Activated CD8-positive, alpha-beta memory T cell treated with anti-CD3 and anti-CD28 coated beads, Interleukin-2, amount 10 ng/mL, durations not matched to agents 7 days and 5 days (primary cell): ENCODE data around the gene NUAK1. TPM values are rescaled to one million over a fixed set of nuclear protein-coding genes. Genes with fewer than 3 reads are reported as not detected.

ENCODE experiments used
- ATAC-seq: fragments of 150-1000 bp; cut with Tn5 transposase; one replicate; pipeline ENCODE4 v1.10.0; 2021; ENCODE audit warnings: moderate library complexity
- CTCF ChIA-PET: fragments of 350-600 bp; sonication (Branson Sonifier 250); formaldehyde crosslinking; loops from one replicate; lab custom pipeline; 2021; ENCODE audit warnings: antibody characterized with exemption; lab: Charles Lee
- DNase-seq: peaks from one replicate; pipeline ENCODE4 v3.0.0-alpha.2; 2020
- H3K27ac Mint-ChIP-seq: one replicate; pipeline ENCODE4 v1.8.0; 2021; ENCODE audit warnings: mild to moderate bottlenecking, mixed read lengths
- H3K27me3 Mint-ChIP-seq: one replicate; pipeline ENCODE4 v1.8.0; 2021; ENCODE audit warnings: mixed read lengths
- H3K36me3 Mint-ChIP-seq: one replicate; pipeline ENCODE4 v1.8.0; 2021; ENCODE audit warnings: mild to moderate bottlenecking, mixed read lengths
- H3K4me1 Mint-ChIP-seq: one replicate; pipeline ENCODE4 v1.8.0; 2021; ENCODE audit warnings: mixed read lengths
- H3K4me3 Mint-ChIP-seq: one replicate; pipeline ENCODE4 v1.8.0; 2021; ENCODE audit warnings: mild to moderate bottlenecking, moderate library complexity, mixed read lengths
- H3K9me3 Mint-ChIP-seq: one replicate; pipeline ENCODE4 v1.8.0; 2022; ENCODE audit warnings: low read depth, mixed read lengths
- total RNA-seq, 2 experiments: library from RNA; stranded (reverse); gene quantifications; one replicate each; pipeline ENCODE4 v1.2.3, GENCODE V29; 2021

The NUAK1 gene
- total RNA-seq, 2 experiments from 2014 or later = not detected

DNA sequence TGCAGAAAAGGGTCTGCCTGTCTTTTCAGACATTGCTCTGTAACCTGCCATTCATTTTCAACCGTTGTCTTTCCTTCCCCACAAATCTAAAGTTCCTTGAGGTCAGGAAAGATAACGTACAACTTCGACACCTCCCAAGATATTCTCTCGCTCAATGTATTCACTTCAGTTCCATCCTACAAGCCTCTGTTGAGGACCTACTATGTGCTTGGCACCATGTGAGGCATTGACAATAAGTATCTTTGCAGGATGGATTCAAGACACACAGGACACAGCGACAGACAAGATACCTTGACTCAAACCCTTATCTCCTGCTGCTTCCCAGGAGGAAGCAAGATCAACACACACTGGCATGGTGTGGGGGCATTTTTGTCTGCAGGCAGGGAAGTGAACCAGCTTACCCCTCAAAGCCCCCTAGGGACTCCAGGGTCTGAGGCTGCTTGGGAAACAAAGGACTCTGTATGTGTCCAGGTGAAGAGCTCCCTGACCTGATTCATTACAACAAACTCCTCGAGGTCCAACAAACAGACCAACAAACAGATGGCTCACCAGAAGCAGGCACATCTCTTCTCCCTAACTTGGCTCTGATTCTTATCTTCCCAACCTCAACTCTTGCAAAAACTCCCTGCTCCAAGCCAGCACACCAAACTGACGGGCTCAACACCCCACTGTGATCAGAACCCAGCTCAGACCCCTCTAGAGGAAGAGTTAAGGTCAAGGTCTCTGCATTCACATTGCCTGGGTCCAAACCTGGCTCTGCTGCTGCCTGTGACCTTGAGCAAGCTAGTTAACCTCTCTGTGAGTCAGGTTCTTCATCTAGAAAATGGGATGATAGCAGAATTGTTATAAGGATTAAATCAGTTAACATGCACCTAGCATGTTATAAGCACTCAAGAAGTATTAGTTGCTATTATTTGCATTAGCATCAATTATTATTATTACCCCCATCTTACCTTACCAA is 6.3 kb downstream of the NUAK1 start:
- CTCF ChIA-PET = interaction anchor here (1.0 to 1.8 kb wide), 2 partner anchors 427 to 712 kb away, joined by 3 to 5 read pairs; no protein-coding TSS in a partner anchor
- no peaks in the 10 kb centered on the region for H3K36me3 Mint-ChIP-seq
- ATAC-seq (no peak), DNase-seq (no peak)
- H3K27me3 Mint-ChIP-seq = peaks cover 49% of the 10 kb centered on the region
- no peaks in the 10 kb centered on the region for H3K4me1 Mint-ChIP-seq
- no peak overlapping the region for H3K4me3 Mint-ChIP-seq
- no peak overlapping the region for H3K27ac Mint-ChIP-seq
- H3K9me3 Mint-ChIP-seq = no peaks in the 10 kb centered on the region

DNA sequence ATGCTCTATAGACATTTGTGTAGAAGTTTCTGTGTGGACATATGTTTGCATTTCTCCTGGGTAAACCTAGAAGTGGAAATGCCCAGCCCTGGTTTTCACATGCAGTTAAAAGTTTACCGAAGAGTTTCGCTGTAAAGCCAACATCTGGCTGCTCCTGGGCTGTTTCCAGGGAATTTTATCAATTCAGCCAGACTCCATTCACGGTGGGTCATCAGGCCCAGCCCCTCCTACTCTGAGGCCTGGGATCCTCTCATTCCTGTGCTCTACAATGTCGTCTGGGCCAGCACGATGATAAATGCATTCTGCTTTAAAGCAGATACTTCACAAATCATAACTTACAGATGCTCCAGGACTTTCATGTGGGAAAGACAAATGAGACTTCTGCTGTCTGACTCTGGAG is 7.1 kb downstream of the NUAK1 start:
- Mint-ChIP-seq H3K27me3 (peaks cover 42% of the 10 kb centered on the region), H3K9me3 (no peaks in the 10 kb centered on the region), H3K27ac (no peak overlapping the region), H3K4me1 (no peaks in the 10 kb centered on the region), H3K4me3 (no peak overlapping the region), H3K36me3 (no peaks in the 10 kb centered on the region)
- DNase-seq (no peak), ATAC-seq (no peak)
- CTCF ChIA-PET = no interaction called here

DNA sequence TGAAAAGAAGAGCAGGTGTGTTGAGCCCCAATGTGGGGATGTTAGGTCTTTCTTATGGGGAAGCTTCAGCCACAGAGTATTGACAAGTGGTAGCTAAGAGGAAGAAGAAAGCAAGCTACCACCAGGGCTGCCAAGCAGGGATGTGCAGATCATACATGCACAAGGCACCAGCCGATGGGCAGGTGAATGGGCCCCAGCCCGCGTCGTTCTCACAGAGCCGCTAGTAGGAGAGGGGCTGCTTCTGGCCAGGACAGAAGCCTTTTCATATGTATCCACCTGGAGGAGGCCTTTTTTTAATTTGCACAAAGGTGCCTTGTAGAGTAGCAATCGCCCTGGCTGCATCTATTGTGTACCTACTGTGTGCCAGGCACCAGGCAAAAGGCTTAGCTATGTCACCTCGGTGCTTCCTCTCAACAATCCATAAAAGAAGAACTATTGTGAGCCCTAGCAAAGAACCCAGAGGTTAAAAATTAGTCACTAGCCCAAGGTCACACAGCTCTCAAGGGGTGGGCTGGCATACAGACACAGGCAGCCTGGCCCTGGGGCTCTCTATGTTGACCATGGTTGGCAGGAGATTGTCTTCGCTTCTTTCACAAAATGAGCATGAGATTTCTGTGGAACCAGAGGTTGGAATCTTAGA is 8.2 kb downstream of the NUAK1 start:
- no peak for DNase-seq
- H3K4me3 Mint-ChIP-seq = no peak overlapping the region
- CTCF ChIA-PET = no interaction called here
- H3K4me1 Mint-ChIP-seq = no peaks in the 10 kb centered on the region
- no peak overlapping the region for H3K27ac Mint-ChIP-seq
- no peaks in the 10 kb centered on the region for H3K9me3 Mint-ChIP-seq
- H3K36me3 Mint-ChIP-seq = no peaks in the 10 kb centered on the region
- H3K27me3 Mint-ChIP-seq = peaks cover 35% of the 10 kb centered on the region
- ATAC-seq = no peak

DNA sequence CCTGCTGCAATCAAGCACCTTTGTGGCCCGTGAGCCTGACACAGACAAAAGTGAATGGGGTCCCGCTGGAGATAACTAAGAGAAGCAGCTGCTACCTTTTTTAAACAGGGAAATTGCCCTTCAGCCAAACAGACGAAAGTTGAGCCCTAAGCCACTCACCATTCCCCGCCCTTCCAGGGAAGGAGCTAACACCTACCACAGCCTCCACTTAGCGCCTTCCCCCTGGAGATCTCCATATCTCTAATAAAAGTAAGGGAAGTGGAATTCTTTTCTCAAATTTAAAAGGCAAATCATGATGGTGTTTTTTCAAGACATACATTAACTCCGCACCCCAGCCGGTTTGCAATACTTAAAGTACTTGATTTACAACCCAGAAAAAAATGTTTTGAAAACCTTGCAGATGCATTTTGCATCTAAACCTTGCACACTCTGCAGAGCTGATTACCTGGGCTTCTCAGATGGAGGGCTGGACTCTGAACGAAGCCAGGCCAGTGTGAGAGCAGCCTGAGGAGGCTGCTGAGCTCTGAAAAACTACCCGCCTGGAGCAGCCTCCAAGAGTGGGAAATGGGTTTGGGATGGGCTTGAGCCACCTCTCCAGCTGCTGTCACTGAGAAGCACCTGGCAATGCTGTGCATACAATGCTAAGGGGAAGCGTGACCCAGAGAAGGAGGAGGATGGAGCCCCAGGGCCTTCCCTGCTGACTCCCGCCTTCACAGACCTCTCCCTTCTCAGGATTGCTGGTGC is 10.0 kb downstream of the NUAK1 start:
- Mint-ChIP-seq H3K27me3 (peaks cover 24% of the 10 kb centered on the region), H3K4me3 (no peak overlapping the region), H3K27ac (no peak overlapping the region), H3K4me1 (no peaks in the 10 kb centered on the region), H3K36me3 (no peaks in the 10 kb centered on the region), H3K9me3 (no peaks in the 10 kb centered on the region)
- CTCF ChIA-PET = no interaction called here
- DNase-seq (no peak), ATAC-seq (no peak)

DNA sequence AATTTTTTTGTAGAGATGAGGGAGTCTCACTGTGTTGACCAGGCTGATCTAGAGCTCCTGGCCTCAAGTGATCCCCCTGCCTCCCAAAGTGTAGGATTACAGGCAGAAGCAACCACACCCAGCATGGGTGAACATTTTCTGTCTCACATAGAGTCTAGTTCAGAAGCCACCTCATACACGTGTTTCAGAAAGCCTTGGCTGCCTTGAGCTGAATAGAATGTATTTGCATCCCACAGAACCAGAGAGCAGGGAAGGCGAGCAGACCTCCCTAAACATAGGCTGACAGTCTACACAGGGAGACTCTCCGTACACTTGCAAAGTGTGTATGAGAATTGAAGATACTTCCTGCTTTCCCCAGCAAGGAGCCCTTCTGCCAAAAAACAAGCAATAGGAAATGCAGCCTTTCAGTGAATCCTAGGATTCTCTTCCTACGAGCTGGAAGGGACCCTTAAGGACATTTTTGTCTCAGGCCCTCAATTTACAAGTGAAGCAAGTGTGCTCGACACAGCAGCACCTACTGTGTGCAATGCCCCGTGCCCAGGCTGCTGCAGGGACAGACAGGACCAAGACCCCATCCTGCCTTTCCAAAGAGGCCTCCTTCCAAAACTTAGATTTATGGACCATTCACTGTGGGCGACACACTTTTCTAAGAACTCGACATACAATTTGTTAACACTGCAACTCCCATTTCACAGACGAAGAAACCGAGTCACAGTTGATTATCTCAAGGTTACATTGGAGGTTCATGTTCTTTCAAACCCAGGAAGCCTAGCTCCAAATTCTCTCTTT is 11.2 kb downstream of the NUAK1 start:
- H3K27me3 Mint-ChIP-seq = peaks cover 16% of the 10 kb centered on the region
- DNase-seq (no peak), ATAC-seq (no peak)
- CTCF ChIA-PET = no interaction called here
- H3K4me1 Mint-ChIP-seq = no peaks in the 10 kb centered on the region
- no peak overlapping the region for H3K4me3 Mint-ChIP-seq
- H3K27ac Mint-ChIP-seq = no peak overlapping the region
- H3K36me3 Mint-ChIP-seq = no peaks in the 10 kb centered on the region
- no peaks in the 10 kb centered on the region for H3K9me3 Mint-ChIP-seq

DNA sequence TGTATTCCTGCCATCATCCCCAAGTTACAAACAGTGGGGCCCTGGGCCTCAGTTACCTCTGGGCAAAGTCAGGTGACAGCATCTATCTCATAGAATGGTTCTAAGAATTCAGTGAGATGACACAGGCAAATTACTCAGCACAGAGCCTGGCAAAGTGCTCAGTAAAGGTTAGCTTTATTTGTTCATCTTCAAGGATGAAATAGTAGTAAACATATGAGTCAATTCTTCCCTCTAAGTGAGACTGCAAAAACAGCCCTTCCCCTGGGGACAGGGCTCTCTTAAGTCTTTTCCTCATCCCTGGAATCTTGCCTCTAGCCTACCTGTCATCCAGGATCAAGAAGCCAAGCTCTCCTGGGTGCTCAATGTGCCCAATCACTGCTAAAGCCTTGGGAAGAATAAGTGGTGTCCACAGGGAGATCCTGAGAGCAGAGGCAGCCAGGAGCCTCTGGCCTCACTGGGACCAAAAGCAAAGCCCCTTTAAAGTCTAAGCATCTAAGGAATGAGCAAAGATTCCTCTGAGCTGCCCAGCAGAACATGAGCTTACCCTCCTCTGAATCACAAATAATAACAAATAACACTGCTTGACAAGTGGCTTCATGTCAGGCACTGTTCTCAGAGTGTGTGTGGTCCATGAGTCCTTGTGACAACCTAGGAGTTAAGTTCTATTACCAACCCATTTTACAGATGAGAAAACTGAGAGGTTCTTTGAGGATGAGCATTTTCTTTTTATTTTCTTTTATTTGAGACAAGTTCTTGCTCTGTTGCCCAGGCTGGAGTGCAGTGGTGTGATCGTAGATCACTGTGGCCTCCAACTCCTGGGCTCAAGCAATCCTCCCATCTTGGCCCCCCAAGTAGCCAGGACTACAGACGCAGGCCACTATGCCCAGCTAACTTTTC is 12.1 kb downstream of the NUAK1 start:
- ATAC-seq (no peak), DNase-seq (no peak)
- CTCF ChIA-PET = no interaction called here
- Mint-ChIP-seq H3K9me3 (no peaks in the 10 kb centered on the region), H3K27ac (no peak overlapping the region), H3K27me3 (peaks cover 19% of the 10 kb centered on the region), H3K36me3 (no peaks in the 10 kb centered on the region), H3K4me1 (no peaks in the 10 kb centered on the region), H3K4me3 (no peak overlapping the region)

DNA sequence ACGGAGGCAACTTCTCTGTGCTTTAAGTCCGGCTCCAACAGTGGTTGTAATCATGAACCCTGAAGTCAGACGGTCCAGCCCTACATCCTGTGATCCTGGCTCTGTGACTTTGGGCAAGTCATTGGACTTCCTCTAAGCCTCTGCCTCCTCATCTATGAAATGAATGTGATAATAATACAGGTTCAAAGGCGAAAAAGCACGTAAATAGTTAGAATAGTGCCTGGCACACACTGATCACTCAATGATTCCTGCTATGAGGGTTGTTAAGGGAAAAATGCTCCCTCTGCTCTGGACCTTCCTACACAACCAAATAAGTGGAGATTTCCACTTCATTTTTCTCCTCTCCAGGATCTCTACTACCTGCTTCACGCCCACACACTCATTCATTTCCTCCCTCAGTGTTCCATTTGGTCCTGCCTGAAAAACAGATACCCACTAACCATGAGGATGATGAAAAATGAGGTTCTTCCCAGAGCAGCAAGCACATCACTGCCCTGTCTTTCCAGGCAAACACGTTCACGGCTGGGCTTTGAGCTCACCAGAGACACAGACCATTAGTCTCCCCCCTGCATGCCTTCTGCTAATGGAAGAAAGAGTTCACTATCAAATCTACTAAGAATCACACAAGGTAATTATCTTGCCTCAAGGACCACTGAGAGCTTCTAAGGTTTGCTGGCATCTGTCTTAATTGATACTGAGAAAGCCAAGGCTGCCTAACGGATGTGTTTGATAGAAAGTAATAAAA is 13.2 kb downstream of the NUAK1 start:
- Mint-ChIP-seq H3K4me1 (no peaks in the 10 kb centered on the region), H3K27me3 (peaks cover 19% of the 10 kb centered on the region), H3K4me3 (no peak overlapping the region), H3K27ac (no peak overlapping the region), H3K36me3 (no peaks in the 10 kb centered on the region), H3K9me3 (no peaks in the 10 kb centered on the region)
- DNase-seq (no peak), ATAC-seq (no peak)
- CTCF ChIA-PET = no interaction called here

DNA sequence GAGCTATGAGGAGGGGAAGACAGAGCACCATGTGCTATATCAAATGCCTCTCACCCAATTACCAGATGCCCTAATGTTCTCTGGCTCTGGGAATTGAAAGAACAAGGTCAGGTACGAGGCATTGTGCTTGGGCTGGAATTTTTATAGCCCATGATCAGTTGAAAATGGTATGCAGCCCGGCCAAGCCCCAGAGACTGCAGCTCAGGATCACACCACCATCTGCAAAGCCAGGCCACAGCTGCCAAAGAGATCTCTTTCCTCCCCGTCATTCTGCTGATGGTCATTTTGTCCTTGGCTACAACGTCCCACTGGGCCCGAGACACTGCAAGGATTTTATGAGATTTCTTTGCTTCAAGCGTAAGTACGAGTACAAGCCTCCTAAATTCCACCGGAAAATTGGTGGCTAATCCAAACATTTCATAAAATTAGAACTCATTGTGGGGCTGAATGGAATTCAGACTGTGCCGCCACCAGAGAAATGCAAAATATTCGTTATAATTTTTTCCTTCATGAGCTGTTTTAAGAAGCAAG is 15.1 kb downstream of the NUAK1 start:
- Mint-ChIP-seq H3K36me3 (no peaks in the 10 kb centered on the region), H3K27ac (no peak overlapping the region), H3K27me3 (peaks cover 14% of the 10 kb centered on the region), H3K9me3 (no peaks in the 10 kb centered on the region), H3K4me3 (no peak overlapping the region), H3K4me1 (no peaks in the 10 kb centered on the region)
- no peak for DNase-seq
- CTCF ChIA-PET = no interaction called here
- ATAC-seq = no peak

DNA sequence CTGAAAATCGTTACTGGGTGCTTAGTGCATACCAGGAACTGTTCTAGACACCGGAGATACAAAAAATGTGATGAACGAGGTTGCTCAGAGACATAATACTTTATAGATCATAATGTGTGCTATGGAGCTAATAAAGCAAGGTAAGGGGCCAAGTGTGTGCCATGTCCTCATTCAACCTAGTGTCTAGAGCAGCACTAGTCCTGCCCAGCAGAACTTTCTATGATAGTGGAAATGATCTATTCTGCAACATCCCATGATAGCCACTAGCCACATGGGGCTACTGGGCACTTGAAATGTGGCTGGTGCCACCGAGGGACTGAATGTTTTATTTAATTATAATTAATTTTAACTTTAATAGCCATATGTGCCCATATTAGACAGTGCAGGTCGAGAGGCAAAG is 15.6 kb downstream of the NUAK1 start:
- Mint-ChIP-seq H3K27ac (no peak overlapping the region), H3K36me3 (no peaks in the 10 kb centered on the region), H3K4me1 (no peaks in the 10 kb centered on the region), H3K27me3 (peaks cover 11% of the 10 kb centered on the region), H3K4me3 (no peak overlapping the region), H3K9me3 (no peaks in the 10 kb centered on the region)
- no peak for DNase-seq
- CTCF ChIA-PET = no interaction called here
- no peak for ATAC-seq

DNA sequence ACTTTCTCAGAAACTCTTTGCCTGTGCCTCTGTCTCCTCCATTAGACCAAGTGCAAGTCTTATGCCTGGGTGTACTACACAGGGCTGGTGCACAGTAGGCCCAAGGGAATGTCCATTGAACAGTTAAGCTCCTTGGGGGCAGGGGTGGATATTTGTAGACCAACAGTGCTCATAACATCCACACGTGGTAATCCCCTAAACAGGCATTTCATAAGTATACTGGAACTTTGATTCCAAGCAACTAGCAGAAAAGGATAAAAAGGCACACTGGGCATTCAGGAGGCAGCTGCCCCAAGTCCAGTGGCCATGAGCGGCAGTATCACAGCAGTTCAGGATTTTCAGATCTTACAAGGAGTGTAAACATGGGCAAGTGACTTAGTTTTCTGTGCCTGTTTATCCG is 16.8 kb downstream of the NUAK1 start:
- no peaks in the 10 kb centered on the region for H3K9me3 Mint-ChIP-seq
- DNase-seq (no peak), ATAC-seq (no peak)
- CTCF ChIA-PET = no interaction called here
- no peaks in the 10 kb centered on the region for H3K4me1 Mint-ChIP-seq
- no peaks in the 10 kb centered on the region for H3K36me3 Mint-ChIP-seq
- H3K27me3 Mint-ChIP-seq = peaks cover 11% of the 10 kb centered on the region
- H3K27ac Mint-ChIP-seq = no peak overlapping the region
- no peak overlapping the region for H3K4me3 Mint-ChIP-seq

DNA sequence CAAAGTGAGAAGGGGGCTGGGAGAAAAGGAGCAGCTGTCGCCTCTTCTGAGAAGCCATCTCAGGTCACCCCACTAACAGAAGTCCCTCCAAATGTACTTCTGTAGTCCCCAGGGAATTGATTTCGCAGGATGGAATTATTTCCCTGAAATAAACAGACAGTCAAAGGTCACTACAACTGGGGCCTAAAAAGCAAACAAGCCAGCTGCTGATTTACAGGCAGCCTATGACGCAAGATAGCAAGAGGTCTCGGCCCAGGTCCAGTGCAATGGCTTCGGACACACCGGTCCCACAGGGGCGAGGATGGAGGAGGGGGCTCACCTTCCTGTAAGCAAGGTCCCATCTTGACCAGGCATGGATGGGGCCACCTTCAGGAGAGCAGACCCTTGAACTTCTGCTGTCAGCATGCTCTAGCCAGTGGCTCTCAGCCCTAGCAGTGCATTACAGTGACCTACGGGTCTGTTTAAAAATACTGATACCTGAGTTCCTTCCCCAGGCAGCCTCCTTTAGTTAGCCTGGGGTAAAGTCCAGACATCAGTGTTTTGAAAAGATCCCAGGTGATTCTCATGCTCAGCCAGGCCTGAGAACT is 18.1 kb downstream of the NUAK1 start:
- Mint-ChIP-seq H3K27ac (no peak overlapping the region), H3K4me3 (no peak overlapping the region), H3K36me3 (no peaks in the 10 kb centered on the region), H3K4me1 (no peaks in the 10 kb centered on the region), H3K9me3 (no peaks in the 10 kb centered on the region), H3K27me3 (peaks cover 8% of the 10 kb centered on the region)
- ATAC-seq = no peak
- CTCF ChIA-PET = no interaction called here
- DNase-seq = no peak
